GM19043 (cell line): ENCODE measurements around the gene BFSP1.

Experiments
- ATAC-seq: cut with Tn5 transposase; IDR thresholded peaks from one replicate; pipeline ENCODE4 v1.9.1; 2021; ENCODE audit warnings: low read depth; ENCODE audit not compliant: unreplicated experiment

The BFSP1 gene

DNA sequence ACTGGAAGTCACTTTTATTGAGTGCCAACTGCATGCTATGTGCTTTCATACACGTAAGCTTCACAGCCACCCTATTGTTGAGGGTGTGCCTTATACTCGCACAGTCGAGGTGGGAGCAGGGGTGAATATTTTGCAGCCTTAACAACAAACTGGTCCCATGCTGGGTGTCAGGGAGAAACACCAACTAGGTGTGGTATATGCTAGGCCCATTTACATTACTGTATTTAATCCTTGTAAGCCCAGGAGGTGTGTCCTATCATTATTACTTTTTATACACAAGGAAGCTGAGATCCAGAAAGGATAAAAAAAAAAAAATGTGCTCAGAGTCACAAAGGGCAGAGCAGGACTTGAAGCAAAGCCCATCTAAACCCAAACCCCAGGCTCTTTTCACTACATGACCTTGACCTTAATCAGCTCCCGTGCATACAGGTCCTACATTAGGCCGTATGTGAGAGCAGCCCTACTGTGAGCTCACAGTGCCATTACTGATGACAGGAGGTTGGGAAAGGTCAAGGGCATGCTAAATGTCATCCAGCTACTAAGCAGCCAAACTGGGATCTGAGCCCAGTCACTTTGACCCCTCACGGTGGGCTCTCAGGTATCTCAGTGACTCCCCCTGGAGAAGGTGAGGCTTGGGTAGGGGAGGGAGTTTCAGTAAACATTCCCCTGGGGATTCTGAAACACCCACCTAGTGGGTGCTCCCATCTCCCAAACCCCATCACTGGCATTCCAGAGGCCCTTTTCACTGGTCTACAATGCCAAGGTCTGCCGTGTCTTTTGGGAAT lies 61.7 kb downstream of the BFSP1 start:
- ATAC-seq, result no peak

DNA sequence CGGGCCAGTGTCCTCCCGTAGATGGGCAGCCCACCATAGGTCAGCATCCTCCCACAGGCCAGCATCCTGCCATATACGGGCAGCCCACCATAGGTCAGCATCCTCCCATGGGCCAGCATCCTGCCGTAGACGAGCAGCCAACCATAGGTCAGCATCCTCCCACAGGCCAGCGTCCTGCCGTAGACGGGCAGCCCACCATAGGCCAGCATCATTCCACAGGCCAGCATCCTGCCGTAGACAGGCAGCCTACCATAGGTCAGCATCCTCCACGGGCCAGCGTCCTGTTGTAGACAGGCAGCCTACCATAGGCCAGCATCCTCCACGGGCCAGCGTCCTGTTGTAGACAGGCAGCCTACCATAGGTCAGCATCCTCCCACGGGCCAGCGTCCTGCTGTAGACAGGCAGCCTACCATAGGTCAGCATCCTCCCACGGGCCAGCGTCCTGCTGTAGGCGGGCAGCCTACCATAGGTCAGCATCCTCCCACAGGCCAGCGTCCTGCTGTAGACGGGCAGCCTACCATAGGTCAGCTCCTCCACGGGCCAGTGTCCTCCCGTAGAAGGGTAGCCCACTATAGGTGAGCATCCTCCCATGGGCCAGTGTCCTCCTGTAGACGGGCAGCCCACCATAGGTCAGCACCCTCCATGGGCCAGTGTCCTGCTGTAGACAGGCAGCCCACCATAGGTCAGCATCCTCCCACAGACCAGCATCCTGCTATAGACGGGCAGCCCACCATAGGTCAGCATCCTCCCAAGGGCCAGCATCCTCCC lies 62.9 kb downstream of the BFSP1 start:
- no peak for ATAC-seq

DNA sequence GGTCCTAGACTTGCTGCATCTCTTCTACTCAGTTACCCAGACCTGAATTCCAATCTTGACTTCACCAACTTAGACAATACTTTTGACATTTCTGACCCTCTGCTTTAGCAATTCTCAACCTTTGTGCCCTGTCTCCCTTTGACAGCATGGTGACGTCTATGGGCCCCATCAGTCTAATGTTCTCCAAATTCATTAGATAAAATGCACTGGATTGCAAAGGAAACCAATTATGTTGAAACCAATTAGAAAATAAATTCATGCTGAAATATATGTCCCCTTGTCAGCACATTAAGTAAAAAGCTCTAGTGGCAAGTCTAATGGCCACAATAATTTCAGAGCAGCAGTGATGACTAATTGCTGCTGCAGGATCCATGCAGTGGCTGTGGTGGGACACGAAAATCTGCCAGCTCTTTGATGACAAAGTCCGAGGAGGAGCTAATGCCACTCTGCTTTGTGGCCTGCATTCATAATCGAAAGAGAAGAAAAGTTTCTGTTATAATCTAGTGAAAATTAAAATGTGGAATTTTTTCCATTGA lies 64.0 kb downstream of the BFSP1 start:
- ATAC-seq, result no peak

DNA sequence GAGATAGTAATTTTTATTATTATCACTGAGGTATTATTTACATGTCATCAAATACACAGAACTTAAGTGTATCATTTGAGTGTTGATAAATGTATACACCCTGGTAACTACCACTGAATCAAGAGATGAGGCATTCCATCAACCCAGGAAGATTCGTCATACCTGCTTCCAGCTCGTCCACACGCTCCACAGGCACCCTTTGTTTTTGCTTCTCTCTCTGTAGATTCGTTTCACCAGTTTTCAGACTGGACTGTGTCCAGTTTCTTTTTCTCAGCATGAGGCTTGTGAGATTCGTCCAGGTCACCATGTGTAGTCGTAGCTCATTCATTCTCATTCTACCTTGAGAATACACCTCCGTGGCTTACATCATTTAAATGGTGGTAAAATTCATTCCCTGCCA lies 64.5 kb downstream of the BFSP1 start:
- no peak for ATAC-seq

DNA sequence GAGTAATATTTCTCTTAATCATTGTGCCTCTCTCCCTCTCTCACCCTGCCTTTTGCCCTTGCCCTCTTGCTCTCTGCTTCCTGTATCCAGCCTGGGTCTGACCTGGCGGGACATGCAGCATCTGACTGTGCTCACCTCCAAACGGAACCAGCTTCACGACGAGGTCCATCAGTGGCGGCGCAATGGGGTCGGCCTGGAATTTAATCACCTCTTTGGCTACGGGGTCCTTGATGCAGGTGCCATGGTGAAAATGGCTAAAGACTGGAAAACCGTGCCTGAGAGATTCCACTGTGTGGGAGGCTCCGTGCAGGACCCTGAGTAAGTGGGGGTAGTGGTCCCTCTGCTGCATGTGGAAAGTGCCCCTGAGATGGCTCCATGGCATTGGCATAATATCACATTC lies 65.9 kb downstream of the BFSP1 start:
- ATAC-seq, result no peak

DNA sequence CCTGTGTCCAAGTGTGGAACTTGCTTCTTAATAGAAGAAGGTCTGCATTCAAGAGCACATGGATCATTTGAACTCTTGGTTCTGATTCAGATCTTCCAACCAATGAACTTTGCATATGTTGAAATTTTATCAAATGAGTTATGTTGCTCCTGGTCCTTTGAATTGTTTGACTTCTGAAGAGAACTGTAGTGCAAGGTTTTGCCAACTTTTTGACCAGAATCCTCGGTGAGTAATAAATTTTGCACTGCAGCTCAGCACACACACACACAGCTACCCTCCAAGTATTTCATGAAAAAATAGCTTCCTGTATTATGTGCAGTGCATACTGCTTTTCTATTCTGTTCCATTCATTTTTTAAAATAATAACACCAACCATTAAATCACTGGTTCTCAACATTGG lies 67.5 kb downstream of the BFSP1 start:
- no peak for ATAC-seq

DNA sequence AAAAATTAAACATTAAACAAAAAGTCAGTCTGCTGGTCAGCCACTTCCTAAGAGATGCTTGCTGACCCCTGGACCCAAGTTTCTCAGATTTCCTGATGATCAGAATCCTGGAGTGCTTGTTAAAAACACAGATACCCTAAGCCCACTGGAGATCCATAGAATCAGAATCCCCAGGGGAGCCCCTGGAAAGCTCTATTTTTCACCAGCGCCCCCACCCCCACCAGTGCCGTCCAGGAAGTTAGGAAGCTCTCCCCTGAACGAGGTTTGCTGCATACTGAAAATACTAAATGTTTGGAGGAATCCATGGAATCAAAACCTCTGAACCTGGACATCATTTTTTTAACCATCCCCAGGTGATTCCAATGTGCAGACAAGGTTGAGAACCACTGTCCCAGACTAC lies 69.2 kb downstream of the BFSP1 start:
- no peak for ATAC-seq

DNA sequence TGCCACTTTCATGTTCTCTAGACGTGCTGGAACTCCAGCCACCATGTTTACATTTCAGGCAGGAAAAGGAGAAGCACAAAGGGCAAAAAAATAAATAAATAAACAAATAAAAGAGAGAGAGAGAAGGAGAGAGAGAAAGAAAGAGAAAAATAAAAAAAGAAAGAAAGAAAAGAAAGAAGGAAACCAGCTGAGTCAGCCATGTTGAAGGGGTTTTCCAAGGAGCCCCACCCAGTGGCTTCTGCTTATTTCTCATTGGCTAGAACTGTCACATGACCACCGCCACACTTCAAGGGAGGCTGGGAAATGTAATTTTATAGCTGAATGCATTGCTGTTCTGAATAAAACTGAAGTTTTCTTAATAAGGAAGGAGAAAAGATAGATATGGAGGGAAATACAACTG lies 71.1 kb downstream of the BFSP1 start:
- no peak for ATAC-seq

DNA sequence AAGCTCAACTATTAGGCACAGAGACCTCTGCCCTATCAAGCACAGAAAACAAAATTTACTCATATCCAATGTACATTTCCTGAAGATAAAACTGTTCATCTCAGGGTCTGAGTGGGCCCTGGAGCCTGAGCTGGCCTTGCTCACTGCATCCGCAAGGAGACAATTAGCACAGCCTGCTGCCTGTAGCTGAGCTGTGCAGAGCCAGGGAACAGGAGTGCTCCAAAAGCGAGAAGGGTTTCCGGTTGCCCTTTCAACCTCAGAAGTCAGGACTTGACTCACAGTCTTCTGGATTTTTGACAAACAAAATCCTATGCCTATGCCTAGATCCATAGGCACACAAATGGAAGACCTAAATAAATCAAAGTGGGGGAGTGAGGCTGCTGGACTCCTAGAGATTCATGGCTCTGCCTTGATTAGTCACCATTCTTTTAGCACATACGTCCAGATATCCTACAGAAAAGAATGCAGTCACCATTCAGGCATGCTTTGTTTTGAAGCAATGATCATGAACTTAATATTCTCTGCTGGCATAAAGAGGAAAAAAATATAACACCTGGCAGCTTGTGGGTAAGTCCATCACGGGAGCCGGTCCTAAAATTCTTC lies 73.5 kb downstream of the BFSP1 start:
- ATAC-seq, result no peak

DNA sequence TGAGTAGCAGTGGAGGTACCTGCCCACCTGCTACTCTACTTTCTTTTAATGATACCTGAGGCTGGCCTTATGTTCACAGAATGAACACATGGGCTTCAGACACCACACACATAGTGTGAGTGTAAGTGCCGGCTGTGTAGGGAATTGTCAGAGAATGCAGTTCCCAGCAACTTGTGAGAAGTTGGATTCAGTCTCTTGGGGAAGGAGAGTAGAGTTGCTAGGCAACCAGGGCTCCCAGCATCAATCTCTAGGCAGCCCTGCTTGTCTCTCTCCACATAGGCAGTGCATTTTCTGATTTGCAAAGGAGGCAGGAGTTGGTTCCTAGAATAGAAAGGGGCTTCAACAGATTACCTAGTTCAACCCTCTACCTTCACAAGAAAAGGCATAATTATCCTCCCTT lies 74.1 kb downstream of the BFSP1 start:
- no peak for ATAC-seq

DNA sequence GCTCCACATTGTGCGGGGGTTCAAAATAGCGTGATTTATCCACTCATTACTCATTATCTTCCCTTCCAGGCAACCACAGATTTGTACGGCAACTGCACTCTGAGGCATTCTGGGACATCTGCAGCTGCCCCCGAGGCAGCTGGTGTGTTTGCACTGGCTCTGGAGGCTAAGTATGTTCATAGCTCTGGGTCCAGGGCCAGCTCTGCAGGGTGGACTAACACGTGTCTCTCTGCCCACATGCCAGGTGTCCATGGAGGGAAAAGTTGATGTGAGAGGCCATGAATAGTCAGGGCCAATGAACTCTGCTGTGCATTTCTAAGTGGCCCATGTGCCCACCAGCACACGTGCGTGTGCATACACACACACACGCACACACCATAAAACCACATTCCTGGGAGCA lies 74.9 kb downstream of the BFSP1 start:
- no peak for ATAC-seq

DNA sequence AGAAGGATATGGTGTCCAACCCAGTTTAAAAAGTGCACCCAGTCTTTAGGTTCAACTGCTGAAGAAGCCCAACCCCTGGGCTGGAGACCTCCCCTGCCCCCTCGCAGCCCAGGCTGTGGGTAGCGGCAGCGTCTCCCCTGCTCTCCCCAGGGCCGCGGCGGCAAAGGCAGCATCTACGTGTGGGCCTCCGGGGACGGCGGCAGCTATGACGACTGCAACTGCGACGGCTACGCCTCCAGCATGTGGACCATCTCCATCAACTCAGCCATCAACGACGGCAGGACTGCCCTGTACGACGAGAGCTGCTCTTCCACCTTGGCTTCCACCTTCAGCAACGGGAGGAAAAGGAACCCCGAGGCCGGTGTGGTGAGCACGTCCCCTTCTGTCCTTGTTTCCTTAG lies 77.6 kb downstream of the BFSP1 start:
- no peak for ATAC-seq

DNA sequence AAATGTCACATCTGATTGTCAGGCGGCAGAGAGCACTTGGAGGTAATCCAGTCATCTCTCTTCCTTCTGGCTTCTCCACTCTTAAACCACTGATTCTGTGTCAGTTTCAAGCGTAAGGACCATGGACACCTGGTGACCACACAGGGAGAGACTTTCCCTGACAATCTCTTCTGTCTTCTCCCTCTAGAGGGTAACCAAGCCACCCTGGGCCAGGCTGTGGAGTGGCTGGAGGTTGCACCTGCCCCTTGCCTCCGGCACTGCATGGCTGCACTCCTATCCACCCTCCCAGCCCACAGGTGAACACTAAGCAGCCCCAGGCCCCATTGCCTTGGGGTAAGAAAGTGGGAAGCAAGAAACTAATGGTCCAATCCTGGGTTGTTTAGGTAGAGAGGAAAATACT lies 78.7 kb downstream of the BFSP1 start:
- no peak for ATAC-seq

DNA sequence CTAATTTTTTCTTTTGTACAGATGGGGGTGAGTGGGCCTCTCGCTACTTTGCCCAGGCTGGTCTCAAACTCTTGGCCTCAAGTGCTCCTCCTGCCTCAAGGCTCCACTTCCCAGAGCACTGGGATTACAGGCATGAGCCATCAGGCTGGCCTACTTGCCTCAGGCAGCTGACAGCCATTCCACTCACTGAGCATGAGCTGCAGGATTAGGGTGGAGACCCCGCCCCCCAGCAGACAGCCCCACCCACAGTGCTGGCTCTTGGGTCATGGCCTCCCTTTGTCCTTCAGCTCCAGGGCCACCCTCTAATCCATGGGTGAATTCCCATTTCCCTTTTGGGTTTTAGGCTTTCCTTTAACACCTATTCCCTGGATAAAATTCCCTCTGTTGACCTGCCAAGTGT lies 82.1 kb downstream of the BFSP1 start:
- ATAC-seq, result no peak

DNA sequence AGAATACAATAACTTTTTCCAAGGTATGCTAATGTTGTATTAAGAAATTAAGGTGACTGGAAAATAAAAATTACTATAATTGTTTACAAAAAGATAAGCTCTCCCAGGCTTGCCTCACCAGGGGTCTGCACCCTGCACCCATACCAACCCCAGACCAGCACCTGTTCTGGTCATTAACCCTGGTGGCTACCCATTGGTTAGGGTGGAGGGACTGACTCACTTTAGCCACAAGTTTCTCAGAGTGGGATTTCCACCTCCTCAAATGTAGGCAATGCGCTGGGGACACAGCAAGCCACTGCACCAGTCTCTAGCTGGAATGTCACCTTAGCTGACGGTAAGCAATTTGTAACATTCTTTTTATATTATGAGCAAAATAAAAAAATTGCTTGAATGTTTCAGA lies 83.1 kb downstream of the BFSP1 start:
- ATAC-seq, result no peak

DNA sequence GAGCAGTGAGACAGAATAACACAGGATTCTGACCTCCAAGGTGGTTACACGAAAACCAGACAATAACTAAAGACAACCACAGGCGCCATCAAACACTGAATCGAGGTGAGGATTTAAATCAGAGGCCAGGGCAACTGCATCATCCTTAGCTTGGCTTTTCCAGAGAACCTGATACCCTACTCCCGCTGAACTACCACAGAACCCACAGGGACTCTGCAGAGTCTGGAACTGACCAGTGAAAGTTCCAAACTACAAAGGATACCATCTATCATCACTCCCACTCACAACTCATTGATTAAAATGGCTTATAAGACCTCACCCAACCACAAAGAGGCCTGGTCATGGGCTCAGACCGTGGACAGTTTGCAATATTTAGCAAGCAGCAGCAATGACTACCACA lies 85.0 kb downstream of the BFSP1 start:
- ATAC-seq, result no peak

DNA sequence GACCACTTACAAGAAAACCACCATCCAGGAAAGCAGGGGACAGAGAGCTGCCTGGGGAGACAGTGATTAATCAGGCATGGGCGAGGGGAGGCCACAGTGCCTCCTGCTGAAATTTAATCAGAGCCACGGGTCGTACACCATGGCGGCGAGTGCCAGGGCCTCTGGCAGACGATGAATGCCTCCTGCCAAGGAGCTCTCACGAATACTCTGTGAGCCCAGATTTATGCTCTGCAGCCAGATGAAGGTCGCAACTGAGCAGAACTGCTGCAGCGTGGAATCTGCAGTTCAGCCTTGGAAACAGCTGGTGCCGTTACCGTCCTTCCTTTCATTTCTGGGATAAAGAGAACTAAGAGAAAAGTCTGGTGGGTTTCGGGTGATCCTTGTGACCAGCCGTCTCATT lies 85.6 kb downstream of the BFSP1 start:
- no peak for ATAC-seq

DNA sequence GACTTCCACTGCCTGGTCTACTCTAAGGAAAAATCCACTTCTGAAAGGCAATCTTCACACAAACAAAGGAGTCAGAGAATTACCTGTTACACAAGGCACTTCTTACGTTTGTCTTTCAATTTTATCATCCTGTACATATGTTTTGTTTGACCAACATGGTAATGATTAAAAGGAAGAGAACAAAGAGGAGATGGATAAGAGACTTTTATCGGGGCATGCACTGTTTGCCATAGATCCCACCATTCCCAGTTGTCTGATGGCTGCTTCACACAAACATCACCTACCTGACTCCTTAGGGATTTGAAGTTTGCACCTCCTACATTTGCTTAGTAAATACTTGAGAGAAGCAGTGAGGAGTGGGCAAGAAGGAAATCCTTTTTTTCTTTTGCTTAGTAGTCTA lies 87.1 kb downstream of the BFSP1 start:
- ATAC-seq, result no peak
